Calu3 (cell line): ENCODE results near the gene ESR2. TPM values are rescaled to one million over a fixed set of nuclear protein-coding genes. Genes with fewer than 3 reads are reported as not detected.

Experiments
- BruUV-seq: library from RNA; stranded (reverse); fragments of 400-500 nt; replicated peaks from 2 replicates; lab custom pipeline; 2021; lab: Mats Ljungman, UMichigan
- CTCF ChIA-PET: fragments of 300-600 bp; sonication (Branson Sonifier 250); formaldehyde crosslinking; loops from one replicate; lab custom pipeline; 2022; ENCODE audit warnings: antibody characterized with exemption; lab: Charles Lee
- DNase-seq: peaks from one replicate; pipeline ENCODE4 v3.0.0; 2022
- H3K27ac Mint-ChIP-seq: one replicate; pipeline ENCODE4 v1.8.0; 2022; ENCODE audit warnings: mixed read lengths; ENCODE audit not compliant: unreplicated experiment
- H3K27me3 Mint-ChIP-seq: one replicate; pipeline ENCODE4 v1.8.0; 2022; ENCODE audit warnings: mixed read lengths; ENCODE audit not compliant: unreplicated experiment
- H3K36me3 Mint-ChIP-seq: one replicate; pipeline ENCODE4 v1.8.0; 2022; ENCODE audit warnings: mild to moderate bottlenecking, moderate library complexity, mixed read lengths; ENCODE audit not compliant: insufficient read depth, unreplicated experiment
- H3K4me1 Mint-ChIP-seq: one replicate; pipeline ENCODE4 v1.8.0; 2022; ENCODE audit warnings: mild to moderate bottlenecking, low read depth, mixed read lengths; ENCODE audit not compliant: unreplicated experiment
- H3K4me3 Mint-ChIP-seq: one replicate; pipeline ENCODE4 v1.8.0; 2022; ENCODE audit warnings: mild to moderate bottlenecking, low read depth, moderate library complexity, mixed read lengths; ENCODE audit not compliant: unreplicated experiment
- H3K9me3 Mint-ChIP-seq: one replicate; pipeline ENCODE4 v1.8.0; 2022; ENCODE audit warnings: low read depth, mixed read lengths; ENCODE audit not compliant: unreplicated experiment
- CTCF ChIP-seq: fragments of 200-600 bp; IDR thresholded peaks from one replicate; pipeline ENCODE4 v1.8.0; 2022; ENCODE audit warnings: antibody characterized with exemption; ENCODE audit not compliant: unreplicated experiment
- intact Hi-C: fragments of 100-400 bp; cut with micrococcal nuclease; formaldehyde crosslinking; loops from one replicate; pipeline ENCODE4 v1.10.0; 2022; ENCODE audit not compliant: unreplicated experiment
- total RNA-seq: library from RNA; stranded (reverse); gene quantifications from 2 replicates; pipeline ENCODE4 v1.2.3, GENCODE V29; 2022

Gene ESR2
- total RNA-seq, 1 experiment from 2014 or later: not detected

DNA sequence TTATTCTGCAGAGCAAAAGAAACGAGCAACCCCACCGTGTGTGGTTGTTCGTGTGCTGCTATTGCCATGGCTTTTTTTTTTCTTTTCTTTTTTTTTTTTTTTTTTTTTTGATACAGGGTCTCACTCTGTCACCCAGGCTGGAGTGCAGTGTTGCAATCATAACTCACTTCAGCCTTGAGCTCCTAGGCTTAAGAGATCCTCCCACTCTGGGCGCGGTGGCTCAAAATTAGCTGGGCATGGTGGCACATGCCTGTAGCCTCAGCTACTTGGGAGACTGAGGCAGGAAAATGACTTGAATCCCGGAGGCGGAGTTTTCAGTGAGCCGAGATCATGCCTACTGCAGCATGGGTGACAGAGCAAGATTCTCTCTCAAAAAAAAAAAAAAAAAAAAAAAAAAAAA, 144.2 kb downstream of the ESR2 start:
- CTCF ChIA-PET: no interaction called here
- H3K4me1 Mint-ChIP-seq: no peaks in the 10 kb centered on the region
- no peaks in the 10 kb centered on the region for H3K27me3 Mint-ChIP-seq
- peaks cover 12% of the 10 kb centered on the region for H3K36me3 Mint-ChIP-seq
- H3K4me3 Mint-ChIP-seq: no peak overlapping the region
- no TSS peak for BruUV-seq
- no peaks in the 10 kb centered on the region for H3K9me3 Mint-ChIP-seq
- no peak for DNase-seq
- intact Hi-C loops: no loop called here
- no peak for TF ChIP-seq CTCF
- no peak overlapping the region for H3K27ac Mint-ChIP-seq

DNA sequence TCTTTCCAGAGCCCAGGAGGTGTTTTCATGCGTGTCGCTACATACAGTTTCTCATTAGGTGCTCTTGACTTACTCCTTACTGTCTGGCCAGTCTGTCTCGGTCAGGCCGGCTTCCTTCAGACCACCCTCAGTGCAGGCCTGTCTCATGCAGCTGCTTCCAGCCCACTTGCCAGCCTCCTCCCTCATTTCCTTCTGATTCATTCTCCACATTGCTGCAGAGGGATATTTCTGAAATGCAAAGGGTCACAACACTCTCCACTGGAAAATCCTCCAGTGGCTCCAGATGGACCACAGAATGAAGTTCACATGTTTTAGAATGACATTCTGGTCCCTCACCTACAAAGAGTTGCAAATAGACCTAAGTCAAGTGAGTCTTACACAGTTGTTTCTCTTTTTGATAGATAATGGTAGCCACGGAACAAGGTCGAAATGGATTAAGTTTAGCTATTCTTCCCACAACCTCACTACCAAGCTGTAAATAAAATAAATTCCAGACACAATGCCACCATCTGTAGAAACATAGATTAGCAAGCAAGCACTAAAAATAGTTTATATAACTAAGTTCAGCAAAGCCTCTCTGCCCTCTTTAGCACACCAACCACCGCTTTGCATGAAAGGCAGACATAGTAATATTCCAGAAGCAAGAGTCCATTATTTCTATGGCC, 146.9 kb downstream of the ESR2 start:
- no TSS peak for BruUV-seq
- no peak for TF ChIP-seq CTCF
- no peaks in the 10 kb centered on the region for H3K9me3 Mint-ChIP-seq
- intact Hi-C loops: no loop called here
- no peak for DNase-seq
- H3K27me3 Mint-ChIP-seq: no peaks in the 10 kb centered on the region
- H3K4me3 Mint-ChIP-seq: no peak overlapping the region
- H3K36me3 Mint-ChIP-seq: peaks cover 22% of the 10 kb centered on the region
- no peaks in the 10 kb centered on the region for H3K4me1 Mint-ChIP-seq
- CTCF ChIA-PET: no interaction called here
- H3K27ac Mint-ChIP-seq: no peak overlapping the region

GRCh38 chr14:64137657-64138290, 156.4 kb downstream of the ESR2 start:
- H3K4me3 Mint-ChIP-seq: no peak overlapping the region
- H3K9me3 Mint-ChIP-seq: no peaks in the 10 kb centered on the region
- DNase-seq: no peak
- no peaks in the 10 kb centered on the region for H3K4me1 Mint-ChIP-seq
- no peak for TF ChIP-seq CTCF
- H3K36me3 Mint-ChIP-seq: peaks cover 17% of the 10 kb centered on the region
- CTCF ChIA-PET: no interaction called here
- H3K27me3 Mint-ChIP-seq: no peaks in the 10 kb centered on the region
- intact Hi-C loops: no loop called here
- BruUV-seq: no TSS peak
- H3K27ac Mint-ChIP-seq: no peak overlapping the region

- Mint-ChIP-seq H3K27me3 (no peaks in the 10 kb centered on the region), H3K4me1 (no peaks in the 10 kb centered on the region), H3K4me3 (no peak overlapping the region), H3K36me3 (peaks cover 46% of the 10 kb centered on the region), H3K27ac (no peak overlapping the region), H3K9me3 (no peaks in the 10 kb centered on the region)
- CTCF ChIA-PET: no interaction called here
- DNase-seq: no peak
- no peak for TF ChIP-seq CTCF
- intact Hi-C loops: no loop called here
- no TSS peak for BruUV-seq
Observed at GRCh38 chr14:64126548-64126947, 167.6 kb downstream of the ESR2 start.
